GF-D8 (cell line): ENCODE results near the gene ADGRL4.
"Not testable (repeated sequence)": the region's sequence is repeated elsewhere in the genome, so short reads cannot be mapped to it uniquely, and the experiment has no call there.

Experiments
- DNase-seq: peaks from one replicate; lab custom pipeline; 2025; lab: John Stamatoyannopoulos, UW

The ADGRL4 gene

GRCh38 chr1:78916986-78917385 is 89.5 kb downstream of the ADGRL4 start:
- DNase-seq, result no peak

GRCh38 chr1:78913950-78914349 is 92.6 kb downstream of the ADGRL4 start:
- DNase-seq, result no peak

GRCh38 chr1:78911956-78912880 is 94.3 kb downstream of the ADGRL4 start:
- no peak for DNase-seq

GRCh38 chr1:78902641-78903040 is 103.9 kb downstream of the ADGRL4 start:
- DNase-seq, result no peak

- DNase-seq, result no peak
Measured at GRCh38 chr1:78894811-78895210, 111.7 kb downstream of the ADGRL4 start.

- no peak for DNase-seq
Measured at GRCh38 chr1:78892260-78892840, 114.2 kb downstream of the ADGRL4 start.

- DNase-seq, result no peak
Measured at GRCh38 chr1:78887458-78887857, 119.1 kb downstream of the ADGRL4 start.

- DNase-seq, result no peak
Measured at GRCh38 chr1:78884685-78885452, 121.7 kb downstream of the ADGRL4 start.

- no peak for DNase-seq
Measured at GRCh38 chr1:78880223-78880622, 126.3 kb downstream of the ADGRL4 start.

GRCh38 chr1:78875986-78876385 is 130.5 kb downstream of the ADGRL4 start:
- DNase-seq, result not testable (repeated sequence)

- DNase-seq, result not testable (repeated sequence)
Measured at GRCh38 chr1:78872801-78873200, 133.7 kb downstream of the ADGRL4 start.

GRCh38 chr1:78871249-78871648 is 135.3 kb downstream of the ADGRL4 start:
- DNase-seq, result no peak

GRCh38 chr1:78869136-78869535 is 137.4 kb downstream of the ADGRL4 start:
- DNase-seq, result no peak

GRCh38 chr1:78864175-78864574 is 142.4 kb downstream of the ADGRL4 start:
- no peak for DNase-seq

- no peak for DNase-seq
Measured at GRCh38 chr1:78856096-78856495, 150.4 kb downstream of the ADGRL4 start.

GRCh38 chr1:78855258-78855657 is 151.3 kb downstream of the ADGRL4 start:
- no peak for DNase-seq

- DNase-seq, result no peak
Measured at GRCh38 chr1:78854556-78854955, 152.0 kb downstream of the ADGRL4 start.

- DNase-seq, result no peak
Measured at GRCh38 chr1:78843546-78843945, 163.0 kb downstream of the ADGRL4 start.

GRCh38 chr1:78843111-78843510 is 163.4 kb downstream of the ADGRL4 start:
- DNase-seq, result no peak

GRCh38 chr1:78840453-78841271 is 165.9 kb downstream of the ADGRL4 start:
- no peak for DNase-seq
